ENCODE results near the gene RAD9A. TPM values are rescaled to one million over a fixed set of nuclear protein-coding genes. Genes with fewer than 3 reads are reported as not detected.
A peak's percentile ranks its signal among the peaks of the same experiment; 100 is the strongest.

The RAD9A gene
- total RNA-seq, 1 experiment from 2014 or later = 11.7 TPM

- no peak for DNase-seq (ENCODE audit: low read depth)
Measured at GRCh38 chr11:67408437-67409200, 16.8 kb downstream of the RAD9A start.

- no peak for DNase-seq (ENCODE audit: low read depth)
Measured at GRCh38 chr11:67409261-67409666, 17.5 kb downstream of the RAD9A start.

- DNase-seq (ENCODE audit: low read depth) = no peak
Measured at GRCh38 chr11:67409781-67410368, 18.1 kb downstream of the RAD9A start.

GRCh38 chr11:67410369-67410831 lies 18.6 kb downstream of the RAD9A start:
- DNase-seq (ENCODE audit: low read depth) = no peak

GRCh38 chr11:67410984-67411784 lies 19.4 kb downstream of the RAD9A start:
- DNase-seq (ENCODE audit: low read depth) = no peak

- DNase-seq (ENCODE audit: low read depth) = no peak
Measured at GRCh38 chr11:67411785-67412152, 20.0 kb downstream of the RAD9A start.

GRCh38 chr11:67412495-67413179 lies 20.9 kb downstream of the RAD9A start:
- no peak for DNase-seq (ENCODE audit: low read depth)

- no peak for DNase-seq (ENCODE audit: low read depth)
Measured at GRCh38 chr11:67413266-67413849, 21.6 kb downstream of the RAD9A start.

GRCh38 chr11:67415501-67416304 lies 23.9 kb downstream of the RAD9A start, which contains the start of gene CARNS1:
CARNS1 (plus strand) TSS chr11:67415678; CDS start chr11:67416200, 522 bp downstream.
- no peak for DNase-seq (ENCODE audit: low read depth)

- no peak for DNase-seq (ENCODE audit: low read depth)
Measured at GRCh38 chr11:67416416-67417335, 24.9 kb downstream of the RAD9A start.

GRCh38 chr11:67417425-67417824 lies 25.6 kb downstream of the RAD9A start:
- no peak for DNase-seq (ENCODE audit: low read depth)

- no peak for DNase-seq (ENCODE audit: low read depth)
Measured at GRCh38 chr11:67418476-67419281, 26.9 kb downstream of the RAD9A start.

- no peak for DNase-seq (ENCODE audit: low read depth)
Measured at GRCh38 chr11:67419325-67420049, 27.7 kb downstream of the RAD9A start.

GRCh38 chr11:67420147-67420645 lies 28.4 kb downstream of the RAD9A start:
- DNase-seq (ENCODE audit: low read depth) = no peak

GRCh38 chr11:67420646-67421429 lies 29.1 kb downstream of the RAD9A start:
- DNase-seq (ENCODE audit: low read depth) = peak; percentile 76

GRCh38 chr11:67421430-67422031 lies 29.7 kb downstream of the RAD9A start:
- no peak for DNase-seq (ENCODE audit: low read depth)
